Fibroblast of gingiva (primary cell): Measurements from ENCODE around the gene PFKFB1.

ENCODE experiments used
- DNase-seq: peaks from one replicate; pipeline ENCODE4 v3.0.0-alpha.2; 2011; ENCODE audit warnings: low read depth

The PFKFB1 gene

GRCh38 chrX:54994099-54994498, at the start of gene PFKFB1:
PFKFB1 (minus strand) TSS chrX:54994188; CDS start chrX:54994007, 181 bp downstream.
- DNase-seq = no peak

- DNase-seq = no peak
Measured at GRCh38 chrX:55041514-55041913, 47.5 kb upstream of the PFKFB1 start.

GRCh38 chrX:55039471-55039870, 45.5 kb upstream of the PFKFB1 start:
- peak; percentile 34 for DNase-seq

GRCh38 chrX:55033429-55033828, 39.4 kb upstream of the PFKFB1 start:
- DNase-seq = no peak

GRCh38 chrX:55030271-55031205, 36.5 kb upstream of the PFKFB1 start, which contains the start of gene ALAS2:
ALAS2 (minus strand) TSS chrX:55030977; CDS start chrX:55026000, 4,977 bp downstream.
- DNase-seq = no peak

GRCh38 chrX:55029291-55029690, 35.3 kb upstream of the PFKFB1 start:
- no peak for DNase-seq

- no peak for DNase-seq
Measured at GRCh38 chrX:55028611-55029010, 34.6 kb upstream of the PFKFB1 start.

GRCh38 chrX:55028040-55028439, 34.1 kb upstream of the PFKFB1 start:
- DNase-seq = no peak

GRCh38 chrX:55026840-55027239, 32.9 kb upstream of the PFKFB1 start:
- DNase-seq = no peak

GRCh38 chrX:55026143-55026542, 32.2 kb upstream of the PFKFB1 start:
- peak; percentile 43 for DNase-seq

GRCh38 chrX:55014897-55015299, 20.9 kb upstream of the PFKFB1 start:
- no peak for DNase-seq

- DNase-seq = no peak
Measured at GRCh38 chrX:55011294-55011693, 17.3 kb upstream of the PFKFB1 start.

GRCh38 chrX:55008571-55009358, 14.8 kb upstream of the PFKFB1 start:
- DNase-seq = no peak

- peak; percentile 12 for DNase-seq
Measured at GRCh38 chrX:55007656-55008055, 13.7 kb upstream of the PFKFB1 start.

- no peak for DNase-seq
Measured at GRCh38 chrX:55006827-55007621, 13.0 kb upstream of the PFKFB1 start.

- DNase-seq = no peak
Measured at GRCh38 chrX:55005256-55005655, 11.3 kb upstream of the PFKFB1 start.

- DNase-seq = no peak
Measured at GRCh38 chrX:55004231-55004630, 10.2 kb upstream of the PFKFB1 start.

GRCh38 chrX:54999717-55000598, 6.0 kb upstream of the PFKFB1 start, which contains the start of gene APEX2:
APEX2 (plus strand) TSS chrX:55000363; CDS start chrX:55000423, 60 bp downstream.
- DNase-seq = peak; percentile 90

- DNase-seq = no peak
Measured at GRCh38 chrX:54995621-54996020, 1.6 kb upstream of the PFKFB1 start.

- no peak for DNase-seq
Measured at GRCh38 chrX:54994668-54995351, 822 bp upstream of the PFKFB1 start.
